OCI-LY7 (cell line): ENCODE measurements around the gene OR11A1. TPM values are rescaled to one million over a fixed set of nuclear protein-coding genes. Genes with fewer than 3 reads are reported as not detected.
"Not testable (repeated sequence)": the region's sequence is repeated elsewhere in the genome, so short reads cannot be mapped to it uniquely, and the experiment has no call there.

Experiments
- BruUV-seq: library from RNA; stranded (reverse); fragments of 400-500 nt; replicated peaks from 2 replicates; lab custom pipeline; 2021; lab: Mats Ljungman, UMichigan
- CTCF ChIA-PET: fragments of 300-600 bp; sonication (Branson Sonifier 250); formaldehyde crosslinking; loops from one replicate; lab custom pipeline; 2022; ENCODE audit warnings: antibody characterized with exemption; ENCODE audit not compliant: unreplicated experiment; lab: Charles Lee
- POLR2A ChIA-PET: fragments of 300-600 bp; sonication (Branson Sonifier 250); formaldehyde crosslinking; loops from one replicate; lab custom pipeline; 2022; ENCODE audit warnings: antibody characterized with exemption; lab: Charles Lee
- DNase-seq: peaks from one replicate; pipeline ENCODE4 v3.0.0-alpha.2; 2015; ENCODE audit warnings: low spot score
- H2AFZ ChIP-seq: fragments of 200-600 bp; sonication (generic), shearing (Covaris generic); 2 replicates; pipeline ENCODE4 v1.6.1; 2014; ENCODE audit warnings: mild to moderate bottlenecking, antibody characterized with exemption, low read length, moderate library complexity
- H3K27ac ChIP-seq: fragments of 200-600 bp; sonication (generic); 2 replicates; pipeline ENCODE4 v1.5.1; 2014; ENCODE audit warnings: mixed run types, low read depth, mild to moderate bottlenecking, moderate library complexity, low read length, inconsistent platforms; ENCODE audit not compliant: poor library complexity, severe bottlenecking
- H3K36me3 ChIP-seq: fragments of 200-600 bp; sonication (generic); 2 replicates; pipeline ENCODE4 v1.6.1; 2014; ENCODE audit warnings: mild to moderate bottlenecking, antibody characterized with exemption, low read length, moderate library complexity, mixed read lengths; ENCODE audit not compliant: insufficient read depth
- H3K4me1 ChIP-seq: fragments of 200-600 bp; sonication (generic); 2 replicates; pipeline ENCODE4 v1.5.1; 2014; ENCODE audit warnings: mild to moderate bottlenecking, low read length; ENCODE audit not compliant: insufficient read depth, poor library complexity, severe bottlenecking
- H3K4me2 ChIP-seq: fragments of 200-600 bp; sonication (generic); 2 replicates; pipeline ENCODE4 v1.6.1; 2014; ENCODE audit warnings: mild to moderate bottlenecking, low read length
- H3K4me3 ChIP-seq: fragments of 200-600 bp; sonication (generic); 2 replicates; pipeline ENCODE4 v1.5.1; 2014; ENCODE audit warnings: mild to moderate bottlenecking, low read depth, low read length; ENCODE audit not compliant: poor library complexity, severe bottlenecking
- H3K79me2 ChIP-seq: fragments of 200-600 bp; sonication (generic); 2 replicates; pipeline ENCODE4 v1.6.1; 2016; ENCODE audit warnings: low read depth, mild to moderate bottlenecking, low read length, moderate library complexity, mixed read lengths; ENCODE audit not compliant: insufficient read depth
- H3K9me2 ChIP-seq: fragments of 200-600 bp; sonication (generic); 2 replicates; pipeline ENCODE4 v1.6.1; 2016; ENCODE audit warnings: mild to moderate bottlenecking, low read length, mixed read lengths; ENCODE audit not compliant: insufficient read depth
- H3K9me3 ChIP-seq: fragments of 200-600 bp; sonication (generic); 2 replicates; pipeline ENCODE4 v1.6.1; 2014; ENCODE audit warnings: mild to moderate bottlenecking, mixed run types, low read length, mixed read lengths
- H4K20me1 ChIP-seq: fragments of 200-600 bp; sonication (generic); 2 replicates; pipeline ENCODE4 v1.6.1; 2014; ENCODE audit warnings: mild to moderate bottlenecking, antibody characterized with exemption, low read length, moderate library complexity, mixed read lengths; ENCODE audit not compliant: insufficient read depth
- CTCF ChIP-seq: fragments of 200-600 bp; sonication (generic); conservative IDR thresholded peaks from 2 replicates; pipeline ENCODE4 v1.5.1; 2014; ENCODE audit warnings: mild to moderate bottlenecking, antibody characterized with exemption, low read length, moderate library complexity, mixed read lengths
- EZH2phosphoT487 ChIP-seq: fragments of 200-600 bp; sonication (generic); IDR thresholded peaks from 2 replicates; pipeline ENCODE4 v1.6.1; 2018; ENCODE audit warnings: low read depth, borderline replicate concordance, mild to moderate bottlenecking, mixed run types, antibody characterized with exemption, low read length, moderate library complexity, mixed read lengths
- intact Hi-C: fragments of 100-400 bp; cut with micrococcal nuclease; formaldehyde crosslinking; loops from one replicate; pipeline ENCODE4 v1.10.0; 2022; ENCODE audit not compliant: unreplicated experiment
- total RNA-seq, 2 experiments: library from RNA; depleted of rRNA in 1 of 2; stranded (reverse); fragments of >200 nt in 1 of 2; shearing (Covaris generic) in 1 of 2; gene quantifications; 2 replicates each; pipeline ENCODE4 v1.2.3, GENCODE V29; 2014 to 2022

Gene OR11A1
- total RNA-seq, 2 experiments from 2014 or later: not detected

- Histone ChIP-seq H3K4me2 (no peak overlapping the region), H3K79me2 (no peaks in the 10 kb centered on the region), H3K9me2 (no peaks in the 10 kb centered on the region), H3K27ac (no peak overlapping the region), H3K36me3 (no peaks in the 10 kb centered on the region), H3K9me3 (no peaks in the 10 kb centered on the region), H3K4me3 (no peak overlapping the region), H4K20me1 (no peaks in the 10 kb centered on the region), H2AFZ (no peak overlapping the region), H3K4me1 (no peaks in the 10 kb centered on the region)
- no TSS peak for BruUV-seq
- TF ChIP-seq EZH2phosphoT487 (no peak), CTCF (no peak)
- CTCF ChIA-PET: no interaction called here
- intact Hi-C loops: no loop called here
- no peak for DNase-seq
- POLR2A ChIA-PET: interaction anchor here (0.7 kb wide), 1 partner anchor 12 kb away, joined by 3 read pairs; no protein-coding TSS in a partner anchor
Measured at GRCh38 chr6:29442719-29443118, 14.2 kb downstream of the OR11A1 start.

- Histone ChIP-seq H3K9me3 (no peaks in the 10 kb centered on the region), H3K27ac (no peak within 1 kb of the TSS), H3K36me3 (no peaks in the 10 kb centered on the region), H3K4me3 (no peak within 1 kb of the TSS), H3K79me2 (no peaks in the 10 kb centered on the region), H3K4me1 (no peaks in the 10 kb centered on the region), H4K20me1 (no peaks in the 10 kb centered on the region), H3K4me2 (no peak within 1 kb of the TSS), H3K9me2 (no peaks in the 10 kb centered on the region), H2AFZ (no peak within 1 kb of the TSS)
- TF ChIP-seq EZH2phosphoT487: no peak
- no peak for TF ChIP-seq CTCF
- intact Hi-C loops: no loop called here
- no TSS peak for BruUV-seq
- POLR2A ChIA-PET: interaction anchor here (0.7 kb wide), 1 partner anchor 11 kb away, joined by 3 read pairs; no protein-coding TSS in a partner anchor
- no peak for DNase-seq
- CTCF ChIA-PET: no interaction called here
Measured at GRCh38 chr6:29439006-29439405, 17.9 kb downstream of the OR11A1 start, which contains the start of gene OR10C1. Gene OR10C1, plus strand, starts transcription at chr6:29439306. Its CDS starts 710 bp downstream, at chr6:29440016.

GRCh38 chr6:29436730-29437129 is 20.1 kb downstream of the OR11A1 start:
- H3K36me3 ChIP-seq, H3K79me2 ChIP-seq, POLR2A ChIA-PET, H3K4me2 ChIP-seq, H4K20me1 ChIP-seq, intact Hi-C loops, H3K9me3 ChIP-seq, BruUV-seq, CTCF ChIA-PET, H3K4me1 ChIP-seq, H2AFZ ChIP-seq, H3K9me2 ChIP-seq, H3K4me3 ChIP-seq, DNase-seq, H3K27ac ChIP-seq: not testable (repeated sequence)
